Measurements from ENCODE around the gene TRIM47. TPM values are rescaled to one million over a fixed set of nuclear protein-coding genes. Genes with fewer than 3 reads are reported as not detected.

Gene TRIM47, protein sequence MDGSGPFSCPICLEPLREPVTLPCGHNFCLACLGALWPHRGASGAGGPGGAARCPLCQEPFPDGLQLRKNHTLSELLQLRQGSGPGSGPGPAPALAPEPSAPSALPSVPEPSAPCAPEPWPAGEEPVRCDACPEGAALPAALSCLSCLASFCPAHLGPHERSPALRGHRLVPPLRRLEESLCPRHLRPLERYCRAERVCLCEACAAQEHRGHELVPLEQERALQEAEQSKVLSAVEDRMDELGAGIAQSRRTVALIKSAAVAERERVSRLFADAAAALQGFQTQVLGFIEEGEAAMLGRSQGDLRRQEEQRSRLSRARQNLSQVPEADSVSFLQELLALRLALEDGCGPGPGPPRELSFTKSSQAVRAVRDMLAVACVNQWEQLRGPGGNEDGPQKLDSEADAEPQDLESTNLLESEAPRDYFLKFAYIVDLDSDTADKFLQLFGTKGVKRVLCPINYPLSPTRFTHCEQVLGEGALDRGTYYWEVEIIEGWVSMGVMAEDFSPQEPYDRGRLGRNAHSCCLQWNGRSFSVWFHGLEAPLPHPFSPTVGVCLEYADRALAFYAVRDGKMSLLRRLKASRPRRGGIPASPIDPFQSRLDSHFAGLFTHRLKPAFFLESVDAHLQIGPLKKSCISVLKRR
- 15.3 and 18.6 TPM in 2 replicates for total RNA-seq

GRCh38 chr17:75878174-75878998, at the start of gene TRIM47:
Gene TRIM47, minus strand, starts transcription at chr17:75878581. Its CDS starts 33 bp downstream, at chr17:75878548.

GRCh38 chr17:75904749-75905521, 26.6 kb upstream of the TRIM47 start, which contains the start of gene MRPL38:
Gene MRPL38, minus strand, starts transcription at chr17:75904884. Its CDS starts 9 bp downstream, at chr17:75904875.

DNA sequence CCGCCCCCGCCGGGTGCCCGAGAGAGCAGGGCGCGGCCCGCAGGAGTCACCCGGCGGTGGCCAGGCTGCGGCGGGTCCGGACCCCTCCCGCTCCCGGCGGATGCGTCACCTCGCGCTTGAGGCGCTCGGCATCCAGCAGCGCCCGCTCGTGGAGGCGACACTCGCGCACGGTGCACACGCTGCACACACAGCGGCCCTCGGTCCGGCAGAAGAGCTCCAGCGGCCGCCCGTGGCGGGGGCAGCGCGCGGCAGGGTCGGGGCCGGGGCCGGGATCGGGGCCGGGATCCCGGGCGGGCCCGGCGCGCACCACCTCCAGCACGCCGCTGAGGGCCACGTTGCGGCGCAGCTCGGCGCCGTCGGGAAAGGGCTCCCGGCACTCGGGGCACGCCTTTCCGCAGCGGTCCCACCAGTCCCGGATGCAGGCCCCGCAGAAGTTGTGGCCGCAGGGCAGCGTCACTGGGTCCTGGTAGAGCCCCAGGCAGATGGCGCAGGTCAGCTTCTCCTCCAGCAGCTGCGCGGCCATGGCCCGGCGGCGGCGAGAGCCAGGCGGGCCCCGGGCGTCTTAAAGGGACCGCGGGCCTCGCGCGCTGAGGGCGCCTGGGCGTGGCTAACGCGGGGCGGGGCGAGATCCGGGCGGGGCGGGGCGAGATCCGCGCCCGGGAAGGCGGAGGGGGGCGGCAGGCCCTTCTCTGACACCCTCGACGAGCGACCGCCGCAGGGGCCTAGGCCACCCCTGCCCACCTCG, 18.2 kb upstream of the TRIM47 start, which contains the start of gene TRIM65:
Gene TRIM65 (minus strand): TSS at position 537 of the 745 bp plus-strand sequence. CDS start 14 bp downstream, at position 523.

GRCh38 chr17:75855310-75856061, 22.9 kb downstream of the TRIM47 start, which contains the start of gene WBP2:
Gene WBP2, minus strand, starts transcription at chr17:75855335. Its CDS starts 38 bp downstream, at chr17:75855297.

GRCh38 chr17:75843577-75844529, 34.5 kb downstream of the TRIM47 start, which contains the start of gene UNC13D:
Gene UNC13D, minus strand, starts transcription at chr17:75844404. Its CDS starts 67 bp downstream, at chr17:75844337.

Other genes with a start within 250 kb of the TRIM47 start
- gene SMIM5, start 245.1 kb downstream of the TRIM47 start, total RNA-seq, result not detected in 2 replicates
- gene RECQL5, start 211.4 kb downstream of the TRIM47 start, total RNA-seq, result 21.7 and 22.6 TPM in 2 replicates
- 66.6 and 75.9 TPM in 2 replicates for gene SAP30BP, start 211.2 kb downstream of the TRIM47 start, total RNA-seq
- gene ITGB4, start 157.1 kb downstream of the TRIM47 start, total RNA-seq, result 0.44 and 0.57 TPM in 2 replicates
- 24.7 and 37.7 TPM in 2 replicates for gene GALK1, start 113.4 kb downstream of the TRIM47 start, total RNA-seq
- gene UNK, start 93.8 kb downstream of the TRIM47 start, total RNA-seq, result 15.3 and 24.6 TPM in 2 replicates
- gene UNC13D, start 34.2 kb downstream of the TRIM47 start, total RNA-seq, result 1.8 and 2.3 TPM in 2 replicates
- gene WBP2, start 23.2 kb downstream of the TRIM47 start, total RNA-seq, result 23.0 and 64.6 TPM in 2 replicates
- gene TRIM65, start 18.4 kb upstream of the TRIM47 start, total RNA-seq, result 14.4 and 26.5 TPM in 2 replicates
- 35.5 and 44.2 TPM in 2 replicates for gene MRPL38, start 26.3 kb upstream of the TRIM47 start, total RNA-seq
- 5.3 and 14.7 TPM in 2 replicates for gene FBF1, start 62.5 kb upstream of the TRIM47 start, total RNA-seq
- 43.1 and 66.6 TPM in 2 replicates for gene ACOX1, start 100.6 kb upstream of the TRIM47 start, total RNA-seq
- 15.3 and 18.6 TPM in 2 replicates for gene TEN1, start 100.7 kb upstream of the TRIM47 start, total RNA-seq
- 0.66 and 1.9 TPM in 2 replicates for gene CDK3, start 122.3 kb upstream of the TRIM47 start, total RNA-seq
- 0.29 TPM in 1 of 2 replicates, not detected in the other for gene EVPL, start 148.7 kb upstream of the TRIM47 start, total RNA-seq
- gene SRP68, start 193.9 kb upstream of the TRIM47 start, total RNA-seq, result 36.9 and 48.4 TPM in 2 replicates
- gene GALR2, start 196.2 kb upstream of the TRIM47 start, total RNA-seq, result 0.14 and 0.22 TPM in 2 replicates
- gene ZACN, start 200.6 kb upstream of the TRIM47 start, total RNA-seq, result not detected in 2 replicates
- 96.9 and 131 TPM in 2 replicates for gene EXOC7, start 225.2 kb upstream of the TRIM47 start, total RNA-seq

All from placental pericyte (primary cell).